ENCODE measurements around the gene CAMK2N1.

CAMK2N1 gene

DNA sequence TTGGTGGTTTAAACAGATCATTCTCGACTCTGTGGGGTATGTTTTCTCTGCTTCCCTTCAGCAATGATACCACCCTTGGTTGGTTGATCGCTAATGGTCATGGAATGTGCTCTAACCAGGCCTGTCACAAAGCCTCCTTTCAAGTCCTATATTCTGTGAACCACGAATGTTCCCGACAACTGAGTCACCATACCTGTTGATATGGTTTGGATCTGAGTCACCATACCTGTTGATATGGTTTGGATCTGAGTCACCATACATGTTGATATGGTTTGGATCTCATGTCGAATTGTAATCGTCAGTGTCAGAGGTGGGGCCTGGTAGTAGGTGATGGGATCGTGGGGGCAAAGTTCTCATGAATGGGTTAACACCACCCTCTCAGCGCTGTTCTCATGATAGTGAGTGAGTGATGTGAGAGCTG lies 10.2 kb upstream of the CAMK2N1 start:
- DNase-seq: no peak

DNA sequence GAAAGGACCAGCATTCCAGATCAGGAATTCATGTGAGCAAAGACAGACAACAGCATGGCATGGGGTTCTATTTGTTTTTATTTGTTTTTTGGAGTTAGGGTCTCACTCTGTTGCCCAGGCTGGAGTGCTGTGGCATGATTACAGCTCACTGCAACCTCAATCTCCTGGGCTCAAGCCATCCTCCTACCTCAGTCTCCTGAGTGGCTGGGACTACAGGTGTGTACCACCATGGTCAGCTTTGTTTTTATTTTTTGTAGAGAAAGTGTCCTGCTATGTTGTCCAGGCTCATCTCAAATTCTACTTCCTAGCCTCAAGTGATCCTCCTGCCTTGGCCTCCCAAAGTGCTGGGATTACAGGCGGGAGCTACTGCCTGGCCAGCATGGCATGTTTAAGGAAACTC lies 9.7 kb upstream of the CAMK2N1 start:
- no peak for DNase-seq

- no peak for DNase-seq
Measured at GRCh38 chr1:20494609-20495311, 8.8 kb upstream of the CAMK2N1 start.

- peak; percentile 84 to 87 for DNase-seq
Measured at GRCh38 chr1:20493839-20494608, 8.0 kb upstream of the CAMK2N1 start.

- DNase-seq: no peak
Measured at GRCh38 chr1:20493309-20493708, 7.3 kb upstream of the CAMK2N1 start.

DNA sequence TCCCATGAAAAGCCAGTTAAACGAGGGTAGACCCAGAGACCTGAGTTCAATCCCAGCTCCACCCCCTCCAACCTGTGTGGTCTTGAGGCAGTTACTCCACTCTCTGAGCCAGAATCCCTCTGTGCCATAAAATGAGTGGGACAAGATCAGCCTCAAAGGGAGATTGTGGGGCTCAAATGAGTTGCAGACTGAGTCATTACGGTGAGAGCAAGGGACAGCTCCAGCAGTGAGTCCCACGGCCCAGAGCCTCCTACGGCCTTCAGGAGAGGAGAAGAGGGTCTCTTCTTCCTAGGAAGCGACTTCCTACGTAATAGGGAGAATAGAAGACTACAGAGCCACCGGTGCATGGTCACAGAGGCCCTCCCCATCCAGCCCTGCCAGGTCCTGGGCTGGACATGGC lies 6.7 kb upstream of the CAMK2N1 start:
- DNase-seq: no peak

DNA sequence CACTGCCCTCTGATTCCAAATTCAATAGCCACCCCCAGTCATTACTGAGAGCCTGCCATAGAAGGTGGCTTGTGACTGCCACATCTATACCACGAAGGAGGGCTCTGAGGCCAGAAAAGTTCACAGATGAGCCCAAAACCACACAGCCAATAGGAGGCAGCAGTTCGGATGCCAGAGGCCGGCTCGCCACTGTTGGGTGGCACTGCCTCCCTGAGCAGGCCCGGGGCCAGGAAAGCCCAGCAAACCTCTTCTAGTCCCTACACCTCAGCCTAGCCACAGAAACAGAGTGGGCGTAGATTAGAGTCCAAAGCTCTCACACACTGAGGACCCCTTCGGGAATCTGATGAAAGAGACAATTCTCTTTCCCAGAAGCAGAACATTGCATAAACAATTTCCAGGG lies 5.9 kb upstream of the CAMK2N1 start:
- DNase-seq: no peak

- no peak for DNase-seq
Measured at GRCh38 chr1:20491178-20491577, 5.2 kb upstream of the CAMK2N1 start.

DNA sequence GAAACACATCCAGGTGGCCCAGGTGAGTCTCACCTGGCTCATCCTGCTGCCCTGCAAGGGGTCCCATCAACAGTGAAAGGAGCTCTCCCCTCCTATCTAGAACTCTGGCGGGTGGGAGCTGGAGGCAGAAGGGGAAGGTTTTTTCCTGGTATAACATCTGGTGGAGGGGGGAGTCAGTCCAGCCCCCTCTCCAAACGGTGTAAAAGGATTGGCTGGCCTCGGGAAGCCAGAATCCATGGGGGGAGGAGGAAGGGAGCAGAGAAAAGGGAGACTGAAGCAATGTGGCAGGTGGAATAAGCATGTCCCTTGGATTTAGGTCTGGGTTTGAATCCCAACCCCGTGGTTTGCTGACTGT lies 1.2 kb upstream of the CAMK2N1 start:
- no peak for DNase-seq

- no peak for DNase-seq
Measured at GRCh38 chr1:20486457-20487235, 636 bp upstream of the CAMK2N1 start.

DNA sequence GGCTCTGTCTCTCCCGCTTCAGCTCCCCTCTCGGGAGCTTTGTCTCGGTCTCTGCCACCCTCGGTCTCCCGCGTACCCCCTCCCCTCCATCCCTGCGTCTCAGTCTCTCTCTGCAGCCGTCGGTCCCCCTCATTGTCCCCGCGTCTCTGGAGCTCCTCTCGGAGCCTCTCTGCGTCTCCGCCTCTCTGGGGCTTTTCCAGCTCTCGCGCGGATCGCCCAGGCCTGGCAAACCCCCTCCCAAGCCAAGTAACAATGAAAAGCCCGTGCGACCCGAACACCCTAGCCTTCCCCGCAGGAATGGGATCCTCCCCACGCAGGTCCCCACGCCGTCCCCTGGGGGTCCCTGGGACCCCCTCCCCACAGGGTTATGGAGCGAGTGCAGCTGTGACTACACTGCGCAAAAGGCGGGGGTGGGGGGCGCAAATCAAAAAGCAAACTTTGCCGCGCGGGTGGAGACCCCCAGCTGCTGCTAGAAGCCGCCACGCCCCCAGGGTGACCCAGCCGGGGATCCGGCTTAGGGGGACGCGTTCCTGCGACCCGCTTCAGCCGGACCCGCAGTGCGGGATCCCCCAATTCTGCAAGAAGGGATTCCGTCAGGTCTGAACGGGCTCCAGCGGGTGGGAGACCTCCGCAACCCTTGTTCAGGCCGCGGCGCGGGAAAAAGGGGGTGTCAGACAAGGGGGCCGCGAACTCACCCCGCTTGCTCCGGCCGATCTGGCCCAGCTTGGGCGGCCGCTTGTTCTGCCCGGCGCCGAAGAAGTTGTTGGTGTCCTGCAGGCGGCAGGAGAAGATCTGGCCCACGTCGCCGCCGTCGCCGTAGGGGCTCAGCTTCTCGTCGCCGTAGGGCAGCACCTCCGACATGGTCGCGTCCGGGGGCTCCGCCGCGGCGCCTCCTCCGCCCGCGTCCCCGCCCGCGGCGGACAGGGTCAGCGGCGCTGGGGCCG lies 1.2 kb downstream of the CAMK2N1 start:
- DNase-seq: no peak

DNA sequence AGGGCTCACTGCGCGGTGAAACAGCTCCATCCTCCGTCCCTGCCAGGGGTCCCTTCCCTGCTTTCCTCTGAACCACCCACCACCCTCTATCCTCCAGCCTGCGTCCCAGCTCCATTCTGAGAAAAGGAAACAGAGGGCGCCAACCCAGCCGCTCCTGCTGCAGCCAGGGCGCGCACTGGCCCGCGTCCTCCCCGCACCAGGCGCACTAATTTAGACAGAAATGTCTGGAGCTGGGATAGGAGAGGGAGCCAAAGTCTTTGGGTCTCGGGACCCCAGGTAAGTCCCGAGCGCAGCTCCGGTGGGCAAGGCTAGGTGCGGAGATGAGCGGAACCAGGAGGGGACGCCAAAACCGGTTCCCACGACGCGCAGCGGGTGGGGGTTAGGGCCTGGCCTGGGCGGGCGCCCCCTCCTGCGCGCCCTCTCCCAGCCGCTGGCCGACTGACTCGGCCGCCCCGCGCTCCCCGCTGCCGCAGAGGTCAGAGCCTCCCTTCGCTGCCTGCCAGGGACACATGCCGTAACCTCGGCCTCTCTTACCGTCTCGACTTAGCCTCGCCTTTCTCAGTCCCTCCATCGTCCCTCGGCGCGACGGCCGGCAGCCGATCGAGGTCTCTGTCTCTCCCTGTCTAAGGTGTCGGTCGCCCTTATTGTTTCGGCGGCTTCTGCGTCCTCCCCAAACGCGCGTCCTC lies 2.0 kb downstream of the CAMK2N1 start:
- DNase-seq: no peak

DNA sequence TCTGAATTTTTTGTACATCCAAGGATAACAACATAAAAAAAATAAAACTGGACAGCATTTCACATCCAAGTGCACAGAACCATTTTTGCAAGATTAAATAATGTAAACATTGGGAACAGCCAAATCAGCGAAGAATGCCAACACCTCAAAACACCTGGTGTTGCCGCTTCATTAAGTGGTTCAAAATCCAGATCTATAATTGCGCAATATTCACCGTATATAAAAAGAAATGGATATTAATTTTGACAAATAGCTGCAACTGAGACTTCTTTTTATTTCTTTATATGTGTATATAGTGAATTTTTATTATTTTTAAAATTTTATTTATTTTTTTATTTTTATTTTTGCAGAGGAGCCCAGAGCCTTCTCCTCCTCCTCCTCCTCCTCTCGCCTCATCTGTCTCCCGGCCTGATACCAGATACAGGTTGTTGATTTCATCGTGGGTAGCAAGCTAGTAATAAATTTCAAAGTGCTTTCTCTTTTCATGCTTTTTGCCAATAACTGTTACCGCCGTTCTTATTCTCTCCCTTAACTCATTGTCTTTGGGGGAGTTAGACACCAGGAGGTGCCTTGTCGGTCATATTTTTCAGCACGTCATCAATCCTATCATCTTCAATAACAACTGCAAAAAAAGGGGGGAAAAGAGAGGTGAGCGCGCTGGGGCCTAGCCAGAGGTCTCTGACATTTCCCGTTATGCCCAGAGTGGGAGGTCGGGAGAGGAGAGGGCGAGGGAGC lies 2.7 kb downstream of the CAMK2N1 start:
- no peak for DNase-seq

DNA sequence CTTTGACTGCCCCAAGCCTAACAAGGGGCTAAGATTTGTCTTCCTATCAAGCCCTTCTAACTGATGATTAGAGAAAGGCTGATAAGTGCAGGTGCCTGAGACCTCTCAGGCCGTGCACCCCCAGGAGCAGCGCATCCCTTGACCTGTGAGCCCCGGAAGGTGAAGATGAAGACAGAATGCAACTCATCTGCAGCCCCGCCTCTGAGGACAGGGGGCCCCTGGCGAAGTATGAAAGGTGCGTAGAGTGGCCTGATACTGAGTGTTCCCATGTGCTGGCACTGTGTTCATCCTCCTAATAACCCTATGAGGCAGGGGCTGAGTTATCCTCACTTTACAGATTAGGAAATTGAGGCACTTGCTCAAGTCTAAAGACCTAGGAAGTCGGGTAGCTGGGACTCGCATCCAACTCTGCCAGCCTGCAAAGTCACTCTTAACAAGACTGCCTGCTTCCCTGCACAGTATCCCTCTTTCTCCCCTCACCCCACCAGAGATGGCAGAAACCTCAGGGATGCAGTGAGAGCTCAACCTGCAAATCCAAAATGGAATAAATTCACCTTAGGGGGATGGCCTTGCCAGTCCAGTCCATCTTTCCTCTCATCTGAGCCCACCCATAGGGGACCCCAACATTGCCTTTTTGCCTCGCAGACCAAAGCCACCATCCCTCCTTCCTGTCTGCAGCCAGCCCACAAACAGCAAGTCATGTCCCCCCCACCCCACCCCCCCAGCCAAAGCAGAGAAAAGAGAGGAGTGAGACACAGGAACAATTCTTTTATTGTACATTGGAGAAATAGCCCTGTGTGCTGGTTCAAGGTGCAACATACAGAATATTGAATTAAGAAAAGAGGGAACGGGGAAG lies 4.1 kb downstream of the CAMK2N1 start:
- no peak for DNase-seq

DNA sequence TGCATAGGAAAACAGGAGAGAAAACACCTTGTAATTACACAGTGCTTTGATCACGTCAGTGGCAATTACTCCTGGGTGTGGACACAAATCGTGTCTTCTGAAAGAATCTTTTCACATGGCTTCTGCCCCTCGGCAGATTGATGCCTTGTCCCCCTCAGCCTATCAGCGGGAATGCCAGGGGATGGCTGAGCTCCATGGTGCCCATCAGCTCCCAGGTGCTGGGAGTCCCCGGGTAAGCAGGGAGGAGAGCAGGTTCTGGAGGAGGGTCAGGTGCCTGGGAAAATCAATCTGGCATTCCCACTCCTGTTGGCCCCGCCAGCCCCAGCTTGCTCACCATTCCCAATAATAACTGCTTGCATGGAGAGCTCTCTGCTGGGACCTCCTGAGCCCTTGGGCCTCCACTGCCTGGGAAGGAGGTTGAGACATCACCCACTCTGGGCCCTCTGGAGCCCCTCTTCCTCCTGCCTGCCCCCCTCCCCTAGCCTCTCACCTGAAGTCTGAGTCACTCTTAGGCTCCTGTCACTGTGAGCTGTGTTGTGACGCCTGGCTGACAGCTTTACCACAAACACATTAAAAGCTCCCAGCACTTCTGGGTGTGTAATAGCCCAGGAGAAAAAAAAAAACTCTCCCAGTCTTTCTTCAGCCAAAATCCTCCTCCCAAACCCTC lies 4.9 kb downstream of the CAMK2N1 start:
- DNase-seq: no peak

DNA sequence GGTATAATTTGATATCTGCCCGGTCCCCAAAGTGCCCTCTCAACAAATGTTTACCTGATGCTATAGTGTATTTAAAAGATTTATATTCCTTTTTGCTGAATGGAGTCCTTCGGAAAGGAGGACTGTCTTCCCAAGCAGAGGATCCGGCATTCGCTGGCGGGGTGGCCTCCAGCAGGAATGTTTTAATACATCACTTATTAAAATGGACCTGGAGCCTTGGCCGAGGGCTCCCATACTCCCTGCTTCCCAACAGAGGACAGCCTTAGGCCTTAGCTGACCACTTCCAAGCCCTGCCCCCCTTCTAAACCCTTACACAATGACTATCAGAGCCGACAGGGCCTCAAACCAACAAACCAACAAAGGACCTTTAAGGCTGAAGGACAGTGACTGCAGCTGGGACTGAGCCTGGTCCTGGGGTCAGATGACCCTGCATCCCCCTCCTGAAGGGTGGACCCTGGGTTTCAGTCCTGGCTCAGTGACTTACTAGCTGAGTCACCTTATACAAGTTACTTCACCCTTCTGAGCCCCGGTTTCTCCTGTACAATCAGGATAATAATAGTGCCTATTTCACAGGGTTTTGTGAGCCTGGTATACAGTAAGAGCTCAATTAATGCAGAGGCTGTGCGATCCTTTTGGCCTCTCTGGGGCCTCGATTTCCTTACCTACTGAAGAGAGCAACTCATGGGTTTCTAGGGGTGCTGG lies 5.6 kb downstream of the CAMK2N1 start:
- no peak for DNase-seq

- no peak for DNase-seq
Measured at GRCh38 chr1:20479840-20480239, 6.2 kb downstream of the CAMK2N1 start.

- DNase-seq: no peak
Measured at GRCh38 chr1:20478057-20478635, 7.9 kb downstream of the CAMK2N1 start.
